Measurements from ENCODE around the gene SENP7. TPM values are rescaled to one million over a fixed set of nuclear protein-coding genes. Genes with fewer than 3 reads are reported as not detected.
A peak's percentile ranks its signal among the peaks of the same experiment; 100 is the strongest.

Gene SENP7
- total and polyA plus RNA-seq, 4 experiments from 2014 or later = 9.7 to 69.8 (median 40.8) TPM

- CTCF ChIA-PET (ENCODE audit: partially characterized antibody) = no interaction called here
- Histone ChIP-seq H3K4me3 (ENCODE audit: low read length in 2 of 2) (no peak overlapping the region), H3K27me3 (ENCODE audit: insufficient read depth, low read length) (no peaks in the 10 kb centered on the region), H3K9me3 (ENCODE audit: control insufficient read depth in 1 of 2, low read length in 2 of 2) (no peaks in the 10 kb centered on the region), H3K27ac (ENCODE audit: low read depth, low read length) (no peak overlapping the region), H3K36me3 (ENCODE audit: insufficient read depth, low read length) (no peaks in the 10 kb centered on the region), H3K4me1 (ENCODE audit: insufficient read depth, low read length) (peaks cover 40% of the 10 kb centered on the region)
- POLR2A ChIA-PET (ENCODE audit: partially characterized antibody) = no interaction called here
- DNase-seq = no peak
- Mint-ChIP-seq H3K36me3 (peaks cover 0 to 3% of the 10 kb centered on the region in 2 donors), H3K4me1 (peaks cover 38 to 44% (median 39%) of the 10 kb centered on the region in 4 donors), H3K4me3 (no peak overlapping the region), H3K27ac (peak overlapping the region in 1 of 7 donors; percentile 4), H3K27me3 (no peaks in the 10 kb centered on the region), H3K9me3 (peaks cover 0 to 11% (median 4%) of the 10 kb centered on the region in 8 donors)
- intact Hi-C loops (cut with micrococcal nuclease) = no loop called here
These were observed 14.4 kb upstream of the SENP7 start for GRCh38 chr3:101527441-101527840.

GRCh38 chr3:101521211-101521701 lies 8.2 kb upstream of the SENP7 start:
- POLR2A ChIA-PET (ENCODE audit: partially characterized antibody) = interaction anchor here (0.7 to 5.0 kb wide), 17 partner anchors 8 to 328 kb away, joined by 3 to 32 read pairs (median 5); partner anchors contain the start of genes NFKBIZ, PCNP, RPL24 and SENP7
- Histone ChIP-seq H3K4me3 (ENCODE audit: low read length in 2 of 2) (peak overlapping the region in 1 of 2 donors; percentile 5), H3K4me1 (ENCODE audit: insufficient read depth, low read length) (peaks cover 57% of the 10 kb centered on the region), H3K27ac (ENCODE audit: low read depth, low read length) (peak overlapping the region; percentile 56), H3K9me3 (ENCODE audit: control insufficient read depth in 1 of 2, low read length in 2 of 2) (no peaks in the 10 kb centered on the region), H3K36me3 (ENCODE audit: insufficient read depth, low read length) (no peaks in the 10 kb centered on the region), H3K27me3 (ENCODE audit: insufficient read depth, low read length) (no peaks in the 10 kb centered on the region)
- CTCF ChIA-PET (ENCODE audit: partially characterized antibody) = interaction anchor here (1.0 to 6.9 kb wide), 8 partner anchors 9 to 291 kb away, joined by 3 to 28 read pairs (median 8); partner anchors contain the start of genes PCNP and SENP7
- Mint-ChIP-seq H3K9me3 (peaks cover 0 to 7% (median 3%) of the 10 kb centered on the region in 8 donors), H3K36me3 (peaks cover 0 to 3% of the 10 kb centered on the region in 2 donors), H3K27ac (peak overlapping the region; percentile 91 to 100 (median 97)), H3K4me1 (peaks cover 36 to 57% (median 47%) of the 10 kb centered on the region in 4 donors), H3K4me3 (peak overlapping the region; percentile 51 to 86 (median 77)), H3K27me3 (no peaks in the 10 kb centered on the region)
- intact Hi-C loops (cut with micrococcal nuclease) = loop anchor here (1.0 to 2.0 kb wide), 3 partner anchors 8 to 22 kb away; partner anchors contain the start of gene SENP7
- DNase-seq = peak; percentile 60 to 78 (median 64)

GRCh38 chr3:101519685-101520365 lies 6.8 kb upstream of the SENP7 start:
- no peaks in the 10 kb centered on the region for H3K27me3 ChIP-seq (ENCODE audit: insufficient read depth, low read length)
- H3K4me3 Mint-ChIP-seq = peak overlapping the region in 5 of 8 donors; percentile 37 to 86 (median 70)
- CTCF ChIA-PET (ENCODE audit: partially characterized antibody) = interaction anchor here (1.3 to 6.9 kb wide), 5 partner anchors 11 to 54 kb away, joined by 3 to 28 read pairs (median 8); partner anchors contain the start of gene PCNP
- no peaks in the 10 kb centered on the region for H3K9me3 ChIP-seq (ENCODE audit: control insufficient read depth in 1 of 2, low read length in 2 of 2)
- no peak for DNase-seq
- intact Hi-C loops (cut with micrococcal nuclease) = loop anchor here (2.0 to 5.0 kb wide), 3 partner anchors 23 to 157 kb away; partner anchors contain the start of gene ZBTB11
- H3K4me1 ChIP-seq (ENCODE audit: insufficient read depth, low read length) = peaks cover 57% of the 10 kb centered on the region
- no peaks in the 10 kb centered on the region for H3K36me3 ChIP-seq (ENCODE audit: insufficient read depth, low read length)
- no peaks in the 10 kb centered on the region for H3K36me3 Mint-ChIP-seq
- H3K27ac ChIP-seq (ENCODE audit: low read depth, low read length) = peak overlapping the region; percentile 67
- no peak overlapping the region for H3K4me3 ChIP-seq (ENCODE audit: low read length in 2 of 2)
- H3K4me1 Mint-ChIP-seq = peaks cover 33 to 59% (median 49%) of the 10 kb centered on the region in 4 donors
- no peaks in the 10 kb centered on the region for H3K27me3 Mint-ChIP-seq
- H3K27ac Mint-ChIP-seq = peak overlapping the region; percentile 91 to 100 (median 97)
- POLR2A ChIA-PET (ENCODE audit: partially characterized antibody) = interaction anchor here (1.5 to 5.0 kb wide), 15 partner anchors 7 to 330 kb away, joined by 3 to 60 read pairs (median 19); partner anchors contain the start of genes NFKBIZ, PCNP, SENP7 and TRMT10C
- peaks cover 0 to under 1% (median 0%) of the 10 kb centered on the region in 8 donors for H3K9me3 Mint-ChIP-seq

- peak; percentile 74 to 87 (median 82) for DNase-seq
- no peaks in the 10 kb centered on the region for H3K9me3 ChIP-seq (ENCODE audit: control insufficient read depth in 1 of 2, low read length in 2 of 2)
- H3K4me3 ChIP-seq (ENCODE audit: low read length in 2 of 2) = peak overlapping the region in 1 of 2 donors; percentile 14
- no peaks in the 10 kb centered on the region for H3K27me3 Mint-ChIP-seq
- ChIA-PET POLR2A (ENCODE audit: partially characterized antibody) (interaction anchor here (0.8 to 5.0 kb wide), 20 partner anchors 9 to 332 kb away, joined by 3 to 60 read pairs (median 5); partner anchors contain the start of genes NXPE3, PCNP, RPL24 and TRMT10C), CTCF (ENCODE audit: partially characterized antibody) (interaction anchor here (1.0 to 6.9 kb wide), 6 partner anchors 12 to 166 kb away, joined by 3 to 28 read pairs (median 4); partner anchors contain the start of gene PCNP)
- H3K27me3 ChIP-seq (ENCODE audit: insufficient read depth, low read length) = no peaks in the 10 kb centered on the region
- peaks cover 36 to 66% (median 55%) of the 10 kb centered on the region in 4 donors for H3K4me1 Mint-ChIP-seq
- peak overlapping the region; percentile 91 to 99 (median 96) for H3K27ac Mint-ChIP-seq
- peaks cover 64% of the 10 kb centered on the region for H3K4me1 ChIP-seq (ENCODE audit: insufficient read depth, low read length)
- H3K36me3 ChIP-seq (ENCODE audit: insufficient read depth, low read length) = no peaks in the 10 kb centered on the region
- H3K36me3 Mint-ChIP-seq = peaks cover 0 to under 1% of the 10 kb centered on the region in 2 donors
- H3K27ac ChIP-seq (ENCODE audit: low read depth, low read length) = peak overlapping the region; percentile 67
- H3K4me3 Mint-ChIP-seq = peak overlapping the region; percentile 37 to 84 (median 60)
- intact Hi-C loops (cut with micrococcal nuclease) = loop anchor here (1.0 to 5.0 kb wide), 3 partner anchors 51 to 158 kb away; partner anchors contain the start of gene ZBTB11
- H3K9me3 Mint-ChIP-seq = no peaks in the 10 kb centered on the region
These were observed 5.4 kb upstream of the SENP7 start for GRCh38 chr3:101518421-101518871.

- H3K9me3 ChIP-seq (ENCODE audit: control insufficient read depth in 1 of 2, low read length in 2 of 2) = no peaks in the 10 kb centered on the region
- Mint-ChIP-seq H3K27me3 (peaks cover 1 to 2% of the 10 kb centered on the region in 2 donors), H3K27ac (peak overlapping the region; percentile 98 to 100 (median 99)), H3K9me3 (peaks cover 0 to 3% (median 0%) of the 10 kb centered on the region in 8 donors), H3K4me1 (peaks cover 27 to 76% (median 54%) of the 10 kb centered on the region in 4 donors), H3K4me3 (peak overlapping the region; percentile 98 to 100 (median 99)), H3K36me3 (peaks cover 6 to 19% of the 10 kb centered on the region in 2 donors)
- intact Hi-C loops (cut with micrococcal nuclease) = loop anchor here (1.0 to 2.0 kb wide), 5 partner anchors 8 to 61 kb away; partner anchors contain the start of genes PCNP and TRMT10C
- no peaks in the 10 kb centered on the region for H3K27me3 ChIP-seq (ENCODE audit: insufficient read depth, low read length)
- H3K27ac ChIP-seq (ENCODE audit: low read depth, low read length) = peak overlapping the region; percentile 84
- POLR2A ChIA-PET (ENCODE audit: partially characterized antibody) = interaction anchor here (0.9 to 6.2 kb wide), 18 partner anchors 8 to 336 kb away, joined by 3 to 49 read pairs (median 5); partner anchors contain the start of genes NFKBIZ, PCNP and TRMT10C
- peak overlapping the region; percentile 83 to 88 for H3K4me3 ChIP-seq (ENCODE audit: low read length in 2 of 2)
- CTCF ChIA-PET (ENCODE audit: partially characterized antibody) = interaction anchor here (0.9 to 2.5 kb wide), 8 partner anchors 8 to 129 kb away, joined by 3 to 20 read pairs (median 4); partner anchors contain the start of genes PCNP and TRMT10C
- H3K36me3 ChIP-seq (ENCODE audit: insufficient read depth, low read length) = no peaks in the 10 kb centered on the region
- no peak for DNase-seq
- H3K4me1 ChIP-seq (ENCODE audit: insufficient read depth, low read length) = peaks cover 60% of the 10 kb centered on the region
These were observed 491 bp upstream of the SENP7 start for GRCh38 chr3:101513419-101513986.

- H3K4me3 Mint-ChIP-seq = peak overlapping the region; percentile 98 to 100 (median 99)
- ChIA-PET CTCF (ENCODE audit: partially characterized antibody) (interaction anchor here (0.7 to 2.5 kb wide), 6 partner anchors 9 to 167 kb away, joined by 3 to 20 read pairs (median 4); no protein-coding TSS in a partner anchor), POLR2A (ENCODE audit: partially characterized antibody) (interaction anchor here (0.7 to 6.2 kb wide), 26 partner anchors 9 to 337 kb away, joined by 3 to 49 read pairs (median 4); partner anchors contain the start of genes NFKBIZ, PCNP and TRMT10C)
- H3K27ac Mint-ChIP-seq = peak overlapping the region; percentile 98 to 100 (median 99)
- H3K4me1 Mint-ChIP-seq = peaks cover 26 to 72% (median 50%) of the 10 kb centered on the region in 4 donors
- peak overlapping the region; percentile 84 for H3K27ac ChIP-seq (ENCODE audit: low read depth, low read length)
- peaks cover 51% of the 10 kb centered on the region for H3K4me1 ChIP-seq (ENCODE audit: insufficient read depth, low read length)
- H3K9me3 Mint-ChIP-seq = peaks cover 0 to 3% (median 0%) of the 10 kb centered on the region in 8 donors
- intact Hi-C loops (cut with micrococcal nuclease) = loop anchor here (2.0 kb wide), 1 partner anchor 18 kb away; no protein-coding TSS in a partner anchor
- peaks cover 13 to 23% of the 10 kb centered on the region in 2 donors for H3K36me3 Mint-ChIP-seq
- no peak for DNase-seq
- no peaks in the 10 kb centered on the region for H3K9me3 ChIP-seq (ENCODE audit: control insufficient read depth in 1 of 2, low read length in 2 of 2)
- peaks cover 1 to 2% of the 10 kb centered on the region in 2 donors for H3K27me3 Mint-ChIP-seq
- H3K36me3 ChIP-seq (ENCODE audit: insufficient read depth, low read length) = no peaks in the 10 kb centered on the region
- H3K4me3 ChIP-seq (ENCODE audit: low read length in 2 of 2) = peak overlapping the region; percentile 83 to 88
- no peaks in the 10 kb centered on the region for H3K27me3 ChIP-seq (ENCODE audit: insufficient read depth, low read length)
These were observed 691 bp downstream of the SENP7 start for GRCh38 chr3:101512396-101512645.
